NCI-H2081 (cell line): Measurements from ENCODE around the gene SERPINA1.
"Not testable (repeated sequence)": the region's sequence is repeated elsewhere in the genome, so short reads cannot be mapped to it uniquely, and the experiment has no call there.

Experiments
- DNase-seq, 2 experiments: peaks; one replicate each; lab custom pipeline; 2025; lab: John Stamatoyannopoulos, UW

The SERPINA1 gene

DNA sequence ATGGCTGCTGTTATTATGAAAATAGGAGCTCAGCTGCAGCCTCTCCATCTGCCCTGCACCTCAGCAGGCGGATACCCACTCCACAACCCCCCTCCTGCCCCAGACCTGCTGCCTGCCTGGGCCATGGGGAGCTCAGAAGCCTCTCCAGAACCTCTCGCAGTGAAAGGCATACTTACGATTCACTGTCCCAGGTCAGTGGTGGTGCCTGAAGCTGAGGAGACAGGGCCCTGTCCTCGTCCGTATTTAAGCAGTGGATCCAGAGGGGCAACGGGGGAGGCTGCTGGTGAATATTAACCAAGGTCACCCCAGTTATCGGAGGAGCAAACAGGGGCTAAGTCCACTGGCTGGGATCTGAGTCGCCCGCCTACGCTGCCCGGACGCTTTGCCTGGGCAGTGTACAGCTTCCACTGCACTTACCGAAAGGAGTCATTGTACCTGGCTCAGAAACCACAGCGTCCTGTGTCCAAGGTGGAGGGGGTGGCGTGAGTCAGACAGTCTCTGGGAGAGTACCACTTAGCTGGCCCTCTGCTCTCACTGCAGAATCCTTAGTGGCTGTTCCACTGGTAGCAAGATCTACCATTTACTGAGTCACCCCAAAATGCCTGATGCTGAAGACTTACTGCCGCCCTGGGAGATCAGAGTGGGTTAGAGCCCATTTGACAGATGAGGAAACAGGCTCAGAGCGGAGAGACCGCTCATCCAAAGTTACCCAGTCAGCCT, at the start of gene SERPINA1:
TSS of gene SERPINA1 (minus strand) at position 219 of the 720 bp plus-strand sequence. CDS start 5,365 bp downstream, outside the sequence.
- no peak for DNase-seq

GRCh38 chr14:94428610-94429009, 40.2 kb upstream of the SERPINA1 start:
- DNase-seq = no peak

- no peak for DNase-seq
Measured at GRCh38 chr14:94427016-94427613, 38.7 kb upstream of the SERPINA1 start.

DNA sequence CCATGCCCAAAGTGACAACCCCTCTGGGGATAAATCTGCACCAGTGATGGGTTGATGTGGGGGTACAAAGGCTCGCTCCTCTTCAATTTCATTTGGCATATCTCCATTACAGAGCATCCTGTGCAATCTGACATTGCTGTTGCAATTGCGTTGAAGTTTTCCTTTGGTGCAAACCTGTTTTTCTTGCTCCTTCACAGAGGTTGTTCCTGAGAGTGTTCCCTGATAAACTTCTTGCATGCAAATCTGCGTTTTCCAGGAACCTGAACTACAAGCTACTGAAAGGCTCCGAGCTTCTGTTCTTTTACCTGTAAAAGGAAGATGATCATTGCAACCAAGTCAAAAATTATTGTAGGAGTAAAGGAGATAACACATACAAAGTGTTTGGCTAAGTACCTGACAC, 38.1 kb upstream of the SERPINA1 start:
- no peak for DNase-seq

GRCh38 chr14:94424371-94424770, 36.0 kb upstream of the SERPINA1 start:
- DNase-seq = no peak

GRCh38 chr14:94423453-94424056, 35.2 kb upstream of the SERPINA1 start:
- DNase-seq = peak; percentile 43 to 44

- DNase-seq = no peak
Measured at GRCh38 chr14:94421316-94421715, 32.9 kb upstream of the SERPINA1 start.

DNA sequence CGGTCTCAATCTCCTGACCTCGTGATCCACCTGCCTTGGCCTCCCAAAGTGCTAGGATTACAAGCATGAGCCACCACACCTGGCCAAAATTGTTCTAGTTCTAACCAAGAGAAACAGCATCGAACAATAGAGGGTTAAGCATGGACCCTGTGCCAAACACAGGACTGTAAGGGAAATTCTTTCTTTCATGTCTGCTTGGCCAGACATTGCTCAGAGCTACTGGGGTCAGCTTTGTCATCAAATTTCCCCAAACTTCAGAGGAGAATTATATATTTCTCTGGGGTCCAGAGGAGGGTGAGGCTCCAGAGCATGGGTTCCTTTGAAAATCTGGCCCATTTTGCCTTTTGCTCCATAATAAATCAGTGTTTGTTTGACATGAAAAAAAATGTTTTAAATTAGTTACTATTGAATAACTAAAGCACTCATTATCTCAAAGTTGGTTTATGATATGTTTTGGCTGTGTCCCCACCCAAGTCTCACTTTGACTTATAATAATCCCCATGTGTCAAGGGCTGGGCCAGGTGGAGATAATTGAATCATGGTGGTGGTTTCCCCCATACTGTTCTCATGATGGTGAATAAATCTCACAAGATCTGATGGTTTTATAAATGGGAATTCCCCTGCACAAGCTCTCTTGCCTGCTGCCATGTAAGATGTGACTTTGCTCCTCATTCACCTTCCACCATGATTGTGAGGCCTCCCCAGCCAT, 29.2 kb upstream of the SERPINA1 start:
- DNase-seq = not testable (repeated sequence)

DNA sequence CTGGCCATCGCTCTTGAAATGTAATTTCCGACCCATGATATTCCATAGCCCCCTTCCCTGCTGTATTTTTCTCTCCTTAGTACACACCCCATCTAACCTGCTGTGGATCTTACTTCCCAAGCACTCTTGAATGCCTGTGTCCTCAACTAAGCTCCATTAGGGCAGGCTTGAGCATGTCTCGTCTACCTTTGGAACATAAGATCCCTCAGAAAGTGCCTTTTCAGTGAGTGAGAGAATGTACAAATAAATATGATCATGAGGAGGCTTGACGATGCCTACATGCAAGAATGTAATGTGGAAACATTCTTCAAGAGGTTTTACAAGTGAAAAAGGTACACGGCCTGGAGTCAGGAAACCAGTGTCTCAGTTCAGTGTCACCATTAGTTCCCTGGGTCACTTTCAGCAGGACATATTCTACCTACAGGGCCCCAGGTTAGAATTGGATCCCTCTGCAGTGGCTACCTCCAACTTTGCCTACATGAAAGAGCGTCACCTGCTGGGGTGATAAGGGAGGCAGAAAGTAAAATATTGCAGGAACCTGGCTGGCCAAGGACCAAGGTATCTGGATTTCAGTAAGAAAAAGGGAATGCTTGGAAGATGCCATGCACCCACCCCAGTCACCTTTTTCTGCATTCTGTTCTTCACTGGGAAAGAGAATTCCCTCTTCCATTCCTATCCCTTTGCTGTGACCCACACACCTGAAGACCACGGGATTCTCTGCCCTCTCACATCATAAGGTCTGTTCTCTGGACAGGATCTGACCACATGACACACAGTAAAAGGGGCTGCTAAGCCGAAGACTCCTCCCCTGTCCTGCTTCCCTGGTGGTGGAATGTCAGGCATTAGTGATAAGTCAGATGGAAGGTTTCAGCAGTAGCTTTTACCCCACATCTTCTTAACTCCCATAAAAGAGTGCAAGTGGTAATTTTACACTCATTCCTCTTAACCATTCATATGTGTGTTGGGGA, 24.6 kb upstream of the SERPINA1 start:
- DNase-seq = no peak

DNA sequence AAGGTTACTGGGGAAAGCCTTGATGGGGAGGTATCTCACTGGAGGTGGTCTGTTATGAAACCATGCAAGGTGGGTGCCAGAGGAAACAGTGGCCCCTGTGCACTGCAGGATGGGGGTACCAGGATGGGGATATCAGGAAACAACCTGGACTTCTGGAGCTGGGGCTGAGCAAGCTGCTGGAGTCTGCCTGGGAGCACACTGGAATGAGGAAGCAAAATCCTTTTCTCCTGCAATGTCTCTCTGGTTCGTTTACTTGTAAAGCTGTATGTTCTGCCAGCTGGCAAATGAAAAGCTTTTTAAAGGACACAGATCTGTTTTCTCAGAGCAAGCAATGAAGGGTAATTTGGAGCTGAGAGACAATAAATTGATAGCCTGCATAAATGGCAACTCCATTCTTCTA, 23.2 kb upstream of the SERPINA1 start:
- DNase-seq = no peak

GRCh38 chr14:94409430-94409829, 21.0 kb upstream of the SERPINA1 start:
- not testable (repeated sequence) for DNase-seq

DNA sequence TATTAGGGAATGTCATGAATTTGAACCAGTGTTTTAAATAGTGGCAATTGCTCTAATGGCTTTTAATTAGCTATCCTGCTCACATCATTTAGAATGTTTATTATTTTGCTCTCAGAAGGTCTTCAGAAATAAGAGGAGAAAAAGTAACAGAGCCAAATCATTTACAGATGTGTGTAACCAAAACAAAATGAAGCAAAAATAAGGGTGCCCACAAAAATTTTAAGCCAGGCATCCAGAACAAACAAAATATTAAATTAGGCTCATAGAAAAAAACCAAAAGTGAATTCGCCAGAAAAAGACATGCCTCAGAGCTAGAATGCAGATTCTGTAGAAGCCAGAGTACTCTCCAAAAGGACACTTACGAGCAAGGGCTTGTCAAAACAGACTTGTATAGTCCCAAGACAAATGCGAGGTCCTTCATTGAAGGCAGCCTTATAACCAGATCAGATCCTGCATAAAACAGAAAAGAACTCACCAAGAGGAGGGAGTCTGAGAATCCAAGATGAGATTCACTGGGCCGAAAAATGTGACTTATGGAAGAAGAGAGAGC, 20.2 kb upstream of the SERPINA1 start:
- DNase-seq = no peak

DNA sequence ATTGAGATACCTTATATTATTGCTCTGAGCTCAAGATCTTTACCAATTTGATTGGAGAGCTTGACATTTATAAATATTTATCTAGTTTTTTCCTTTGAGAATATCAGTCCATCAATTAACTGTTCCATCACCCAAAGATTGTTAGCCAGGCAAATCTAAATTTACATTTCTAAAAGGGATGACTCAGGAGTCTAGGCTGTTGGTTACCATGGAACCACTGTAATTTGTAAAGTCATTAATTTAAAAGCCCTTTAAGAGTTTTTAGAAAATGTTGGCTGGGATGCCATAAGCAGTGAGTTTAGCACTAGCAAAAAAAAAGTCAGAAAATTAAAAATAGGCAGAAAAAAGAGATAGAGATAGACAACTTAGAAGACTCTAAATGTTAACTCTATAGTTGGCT, 19.5 kb upstream of the SERPINA1 start:
- no peak for DNase-seq

DNA sequence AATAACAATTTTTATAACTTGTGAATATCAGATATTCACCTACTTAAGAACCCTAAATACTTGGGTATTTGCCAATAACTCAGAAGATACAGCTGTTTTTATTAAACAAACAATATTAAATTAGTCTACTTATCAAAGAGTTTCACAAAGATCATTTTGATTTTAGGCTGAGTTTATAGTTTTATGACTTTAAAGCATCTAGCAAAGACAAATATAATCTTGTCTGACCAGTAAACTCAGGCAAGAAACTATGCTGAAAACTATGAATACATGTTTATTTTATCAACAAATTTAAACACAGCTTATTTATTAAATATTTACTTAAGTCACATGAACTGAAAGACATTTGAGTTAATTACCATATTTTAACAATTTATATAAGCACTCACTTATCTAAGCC, 18.5 kb upstream of the SERPINA1 start:
- DNase-seq = no peak

GRCh38 chr14:94405486-94405885, 17.1 kb upstream of the SERPINA1 start:
- DNase-seq = no peak

GRCh38 chr14:94404561-94404960, 16.2 kb upstream of the SERPINA1 start:
- no peak for DNase-seq

DNA sequence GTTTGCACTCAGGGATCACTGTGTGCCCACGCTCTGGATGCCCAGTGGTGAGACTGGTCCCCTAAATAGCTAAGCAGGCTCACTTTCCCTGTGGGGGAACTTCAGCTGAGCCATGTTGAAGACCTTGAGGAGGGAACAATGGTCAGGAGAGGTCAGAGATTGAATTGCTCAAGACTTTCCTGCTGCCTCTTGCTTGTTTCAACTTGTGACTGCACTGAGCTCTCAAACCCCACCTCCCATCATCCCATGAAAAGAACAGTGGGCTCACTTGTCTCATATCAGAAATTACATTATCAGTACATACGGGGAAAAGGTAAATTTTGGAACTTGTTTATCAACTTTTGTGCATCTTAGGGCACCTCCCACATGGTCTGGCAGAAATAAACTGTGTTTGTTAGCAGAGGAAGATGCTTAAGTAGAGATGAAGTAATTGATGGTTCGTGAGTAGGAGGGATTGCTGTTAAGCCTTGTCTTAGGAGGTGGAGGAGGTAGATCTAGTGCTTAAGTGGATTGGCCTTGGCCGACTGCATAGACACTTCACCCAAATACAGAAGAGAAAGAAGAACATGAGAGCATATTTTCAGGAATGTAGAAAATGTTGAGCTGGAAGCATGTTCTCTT, 15.0 kb upstream of the SERPINA1 start:
- no peak for DNase-seq

GRCh38 chr14:94401083-94401482, 12.7 kb upstream of the SERPINA1 start:
- DNase-seq = no peak

DNA sequence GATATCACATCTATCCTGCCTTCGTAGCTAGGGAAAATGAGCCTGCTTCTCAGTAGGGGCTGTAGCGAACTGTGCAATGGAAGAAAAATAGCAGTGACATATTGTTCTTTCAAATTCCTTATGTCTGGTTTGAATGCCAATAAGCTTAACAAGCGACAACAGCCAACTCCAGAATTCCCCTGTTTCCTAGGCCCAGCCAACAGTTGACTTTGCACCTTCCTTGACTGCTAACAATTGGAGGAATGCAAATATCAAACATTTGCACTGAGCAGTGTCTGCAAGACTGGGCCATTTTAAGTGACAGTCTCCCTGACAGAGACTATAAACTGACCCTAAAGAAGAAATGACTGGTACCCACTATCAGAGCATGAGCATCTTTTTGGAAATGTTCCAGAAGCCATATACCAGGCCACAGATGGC, 12.0 kb upstream of the SERPINA1 start:
- DNase-seq = no peak

DNA sequence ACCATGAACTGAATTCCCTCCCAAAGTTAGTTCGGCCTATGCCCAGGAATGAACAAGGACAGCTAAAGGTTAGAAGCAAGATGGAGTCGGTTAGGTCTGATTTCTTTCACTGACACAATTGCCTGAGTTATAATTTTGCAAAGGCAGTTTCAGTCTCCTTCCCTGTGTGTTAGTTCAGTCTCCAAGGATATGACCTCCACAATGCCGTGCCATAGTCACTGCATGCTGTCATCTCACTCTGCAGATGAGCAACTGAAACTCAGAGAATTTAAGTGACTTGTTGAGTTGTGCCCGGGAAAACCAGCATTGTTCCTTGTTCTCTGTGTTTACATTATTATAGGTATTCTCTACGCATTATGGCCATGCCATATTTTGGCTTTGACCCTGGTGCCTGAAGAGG, 10.1 kb upstream of the SERPINA1 start:
- DNase-seq = no peak

- no peak for DNase-seq
Measured at GRCh38 chr14:94398182-94398479, 9.7 kb upstream of the SERPINA1 start.
